Stimulated activated effector memory CD8-positive, alpha-beta T cell treated with anti-CD3 and anti-CD28 coated beads, Interleukin-12 subunit alpha, Interleukin-12 subunit beta, amount 100 ng/mL, for 72 hours (primary cell): ENCODE results near the gene VPS29.
"Not testable (repeated sequence)": the region's sequence is repeated elsewhere in the genome, so short reads cannot be mapped to it uniquely, and the experiment has no call there.

Experiments
- ATAC-seq: fragments of 150-1000 bp; cut with Tn5 transposase; 2 replicates; pipeline ENCODE4 v1.10.0; 2021
- DNase-seq, 2 donors: peaks; one replicate each; pipeline ENCODE4 v3.0.0; 2021 to 2022; ENCODE audit warnings: low spot score in 2 of 2
- H3K27ac Mint-ChIP-seq: one replicate; pipeline ENCODE4 v1.8.0; 2022; ENCODE audit warnings: mild to moderate bottlenecking, mixed read lengths
- H3K36me3 Mint-ChIP-seq: one replicate; pipeline ENCODE4 v1.8.0; 2022; ENCODE audit warnings: mild to moderate bottlenecking, mixed read lengths
- H3K4me1 Mint-ChIP-seq: one replicate; pipeline ENCODE4 v1.8.0; 2022; ENCODE audit warnings: mixed read lengths
- H3K4me3 Mint-ChIP-seq: one replicate; pipeline ENCODE4 v1.8.0; 2022; ENCODE audit warnings: mild to moderate bottlenecking, mixed read lengths
- H3K9me3 Mint-ChIP-seq: one replicate; pipeline ENCODE4 v1.8.0; 2022; ENCODE audit warnings: mixed read lengths

The VPS29 gene

GRCh38 chr12:110498984-110499706 is 2.8 kb downstream of the VPS29 start:
- H3K4me1 Mint-ChIP-seq = peaks cover 26% of the 10 kb centered on the region
- no peak for DNase-seq
- H3K27ac Mint-ChIP-seq = peak overlapping the region; percentile 71
- no peaks in the 10 kb centered on the region for H3K9me3 Mint-ChIP-seq
- peak overlapping the region; percentile 92 for H3K4me3 Mint-ChIP-seq
- ATAC-seq = no peak
- H3K36me3 Mint-ChIP-seq = peaks cover 85% of the 10 kb centered on the region

- no peak overlapping the region for H3K27ac Mint-ChIP-seq
- peaks cover 5% of the 10 kb centered on the region for H3K4me1 Mint-ChIP-seq
- no peak overlapping the region for H3K4me3 Mint-ChIP-seq
- ATAC-seq = no peak
- DNase-seq = no peak
- peaks cover 95% of the 10 kb centered on the region for H3K36me3 Mint-ChIP-seq
- no peaks in the 10 kb centered on the region for H3K9me3 Mint-ChIP-seq
Measured at GRCh38 chr12:110475426-110475825, 26.5 kb downstream of the VPS29 start.

- peak; percentile 87 to 99 for DNase-seq
- Mint-ChIP-seq H3K36me3 (peaks cover 73% of the 10 kb centered on the region), H3K9me3 (no peaks in the 10 kb centered on the region), H3K27ac (peak within 1 kb of the TSS; percentile 95), H3K4me1 (peaks cover 32% of the 10 kb centered on the region), H3K4me3 (peak within 1 kb of the TSS; percentile 92)
- ATAC-seq = peak; percentile 89
Measured at GRCh38 chr12:110468214-110469048, 33.5 kb downstream of the VPS29 start, which contains the start of the genes FAM216A and GPN3. FAM216A (plus strand) TSS chr12:110468845; CDS start chr12:110468876, 31 bp downstream. GPN3 (minus strand) TSS chr12:110468257; CDS start chr12:110468203, 54 bp downstream.

GRCh38 chr12:110467847-110468213 is 34.1 kb downstream of the VPS29 start:
- peaks cover 32% of the 10 kb centered on the region for H3K4me1 Mint-ChIP-seq
- H3K27ac Mint-ChIP-seq = peak overlapping the region; percentile 95
- ATAC-seq = no peak
- DNase-seq = no peak
- no peaks in the 10 kb centered on the region for H3K9me3 Mint-ChIP-seq
- H3K36me3 Mint-ChIP-seq = peaks cover 73% of the 10 kb centered on the region
- H3K4me3 Mint-ChIP-seq = peak overlapping the region; percentile 92

GRCh38 chr12:110466791-110467190 is 35.1 kb downstream of the VPS29 start:
- peak overlapping the region; percentile 92 for H3K4me3 Mint-ChIP-seq
- H3K27ac Mint-ChIP-seq = peak overlapping the region; percentile 37
- ATAC-seq = no peak

GRCh38 chr12:110465765-110466164 is 36.1 kb downstream of the VPS29 start:
- not testable (repeated sequence) for DNase-seq, H3K9me3 Mint-ChIP-seq, H3K27ac Mint-ChIP-seq, H3K4me3 Mint-ChIP-seq, ATAC-seq
- peaks cover 68% of the 10 kb centered on the region for H3K36me3 Mint-ChIP-seq
- H3K4me1 Mint-ChIP-seq = peaks cover 39% of the 10 kb centered on the region

More at GRCh38 chr12:110466791-110467190, 35.1 kb downstream of the VPS29 start:
- Mint-ChIP-seq H3K4me1 (peaks cover 39% of the 10 kb centered on the region), H3K36me3 (peaks cover 68% of the 10 kb centered on the region), H3K9me3 (no peaks in the 10 kb centered on the region)
- DNase-seq = no peak

GRCh38 chr12:110465024-110465423 is 36.9 kb downstream of the VPS29 start:
- DNase-seq (no peak), ATAC-seq (no peak)
- Mint-ChIP-seq H3K4me3 (no peak overlapping the region), H3K4me1 (peaks cover 38% of the 10 kb centered on the region), H3K9me3 (no peaks in the 10 kb centered on the region), H3K36me3 (peaks cover 68% of the 10 kb centered on the region), H3K27ac (no peak overlapping the region)

- not testable (repeated sequence) for H3K4me1 Mint-ChIP-seq, ATAC-seq, DNase-seq, H3K9me3 Mint-ChIP-seq, H3K4me3 Mint-ChIP-seq
- Mint-ChIP-seq H3K36me3 (peaks cover 84% of the 10 kb centered on the region), H3K27ac (peak overlapping the region; percentile 39)
Measured at GRCh38 chr12:110461189-110461588, 40.7 kb downstream of the VPS29 start.

GRCh38 chr12:110458756-110459155 is 43.2 kb downstream of the VPS29 start:
- ATAC-seq (no peak), DNase-seq (no peak)
- peaks cover 91% of the 10 kb centered on the region for H3K36me3 Mint-ChIP-seq
- peak overlapping the region; percentile 4 for H3K27ac Mint-ChIP-seq
- no peaks in the 10 kb centered on the region for H3K9me3 Mint-ChIP-seq
- peaks cover 7% of the 10 kb centered on the region for H3K4me1 Mint-ChIP-seq
- no peak overlapping the region for H3K4me3 Mint-ChIP-seq

GRCh38 chr12:110453569-110454296 is 48.2 kb downstream of the VPS29 start:
- ATAC-seq (no peak), DNase-seq (no peak)
- Mint-ChIP-seq H3K4me1 (peaks cover 23% of the 10 kb centered on the region), H3K27ac (no peak overlapping the region), H3K4me3 (no peak overlapping the region), H3K9me3 (no peaks in the 10 kb centered on the region), H3K36me3 (peaks cover 82% of the 10 kb centered on the region)

GRCh38 chr12:110451263-110451662 is 50.6 kb downstream of the VPS29 start:
- peaks cover 41% of the 10 kb centered on the region for H3K4me1 Mint-ChIP-seq
- peak overlapping the region; percentile 100 for H3K27ac Mint-ChIP-seq
- H3K36me3 Mint-ChIP-seq = peaks cover 82% of the 10 kb centered on the region
- H3K4me3 Mint-ChIP-seq = peak overlapping the region; percentile 100
- no peak for DNase-seq
- no peak for ATAC-seq
- no peaks in the 10 kb centered on the region for H3K9me3 Mint-ChIP-seq

- H3K36me3 Mint-ChIP-seq = peaks cover 82% of the 10 kb centered on the region
- ATAC-seq = peak; percentile 99
- H3K4me3 Mint-ChIP-seq = peak within 1 kb of the TSS; percentile 100
- peak within 1 kb of the TSS; percentile 100 for H3K27ac Mint-ChIP-seq
- DNase-seq = peak; percentile 81 to 95
- no peaks in the 10 kb centered on the region for H3K9me3 Mint-ChIP-seq
- peaks cover 47% of the 10 kb centered on the region for H3K4me1 Mint-ChIP-seq
Measured at GRCh38 chr12:110449799-110450497, 52.0 kb downstream of the VPS29 start, which contains the start of gene ARPC3. ARPC3 (minus strand) TSS chr12:110450337; CDS start chr12:110450260, 77 bp downstream.

- no peaks in the 10 kb centered on the region for H3K9me3 Mint-ChIP-seq
Measured at GRCh38 chr12:110444455-110444854, 57.5 kb downstream of the VPS29 start.

More at GRCh38 chr12:110444455-110444854, 57.5 kb downstream of the VPS29 start:
- H3K4me3 Mint-ChIP-seq = no peak overlapping the region
- H3K36me3 Mint-ChIP-seq = peaks cover 100% of the 10 kb centered on the region
- H3K27ac Mint-ChIP-seq = no peak overlapping the region
- no peak for ATAC-seq
- no peak for DNase-seq
- H3K4me1 Mint-ChIP-seq = peaks cover 35% of the 10 kb centered on the region
